ENCODE results near the gene GFRAL. TPM values are rescaled to one million over a fixed set of nuclear protein-coding genes. Genes with fewer than 3 reads are reported as not detected.
A peak's percentile ranks its signal among the peaks of the same experiment; 100 is the strongest.

The GFRAL gene
- polyA plus RNA-seq (2013): not detected in 2 replicates

GRCh38 chr6:55327169-55327568 lies at the start of gene GFRAL:
GFRAL (plus strand) TSS chr6:55327469; CDS start chr6:55327555, 86 bp downstream.
- Histone ChIP-seq H4K8ac (ENCODE audit: low read depth, low read length) (no peak within 1 kb of the TSS), H2BK12ac (ENCODE audit: low read length) (no peak within 1 kb of the TSS), H3K36me3 (ENCODE audit: control insufficient read depth in 1 of 2, insufficient read depth in 2 of 2, low read length in 2 of 2) (no peaks in the 10 kb centered on the region), H3K27ac (ENCODE audit: low read depth, low read length) (no peak within 1 kb of the TSS), H2BK120ac (ENCODE audit: insufficient read depth, low read length, poor library complexity) (no peak within 1 kb of the TSS), H2AK5ac (ENCODE audit: low read length) (no peak within 1 kb of the TSS), H3K4me1 (ENCODE audit: control insufficient read depth in 1 of 2, insufficient read depth in 2 of 2, low read length in 2 of 2) (no peaks in the 10 kb centered on the region), H3K18ac (ENCODE audit: low read length) (no peak within 1 kb of the TSS), H3K9me3 (ENCODE audit: insufficient read depth, low read depth, low read length) (no peaks in the 10 kb centered on the region), H4K91ac (ENCODE audit: low read depth, low read length) (no peak within 1 kb of the TSS), H2AFZ (ENCODE audit: insufficient read depth, low read length, poor library complexity) (no peak within 1 kb of the TSS), H3K23ac (ENCODE audit: low read length) (no peak within 1 kb of the TSS), H3K79me2 (ENCODE audit: control insufficient read depth, insufficient read depth, low read length, poor library complexity) (no peaks in the 10 kb centered on the region), H4K12ac (ENCODE audit: low read depth, low read length) (no peak within 1 kb of the TSS), H3K27me3 (ENCODE audit: insufficient read depth, low read length) (no peaks in the 10 kb centered on the region), H3K14ac (ENCODE audit: low read length) (no peak within 1 kb of the TSS), H3K79me1 (ENCODE audit: low read length) (no peaks in the 10 kb centered on the region), H3K4ac (ENCODE audit: low read depth, low read length) (no peak within 1 kb of the TSS), H2BK5ac (ENCODE audit: low read depth, low read length, poor library complexity) (no peak within 1 kb of the TSS), H3K4me2 (ENCODE audit: low read length) (no peak within 1 kb of the TSS), H3K9ac (ENCODE audit: low read length) (no peak within 1 kb of the TSS), H3K4me3 (ENCODE audit: low read depth, low read length) (no peak within 1 kb of the TSS)
- no peak for DNase-seq
- no CpG with 5 or more reads among the region's 5 CpGs for WGBS (ENCODE audit: extremely low coverage, insufficient coverage, insufficient read length)

- no CpG with 5 or more reads among the region's 5 CpGs for WGBS (ENCODE audit: extremely low coverage, insufficient coverage, insufficient read length)
- Histone ChIP-seq H3K79me2 (ENCODE audit: control insufficient read depth, insufficient read depth, low read length, poor library complexity) (no peaks in the 10 kb centered on the region), H4K91ac (ENCODE audit: low read depth, low read length) (no peak overlapping the region), H2AFZ (ENCODE audit: insufficient read depth, low read length, poor library complexity) (no peak overlapping the region), H2BK12ac (ENCODE audit: low read length) (no peak overlapping the region), H3K27ac (ENCODE audit: low read depth, low read length) (peak overlapping the region; percentile 58), H3K9ac (ENCODE audit: low read length) (no peak overlapping the region), H4K12ac (ENCODE audit: low read depth, low read length) (no peak overlapping the region), H3K4me3 (ENCODE audit: low read depth, low read length) (no peak overlapping the region), H3K9me3 (ENCODE audit: insufficient read depth, low read depth, low read length) (no peaks in the 10 kb centered on the region), H3K14ac (ENCODE audit: low read length) (no peak overlapping the region), H2AK5ac (ENCODE audit: low read length) (no peak overlapping the region), H3K27me3 (ENCODE audit: insufficient read depth, low read length) (no peaks in the 10 kb centered on the region), H3K79me1 (ENCODE audit: low read length) (peaks cover 3% of the 10 kb centered on the region), H3K4me1 (ENCODE audit: control insufficient read depth in 1 of 2, insufficient read depth in 2 of 2, low read length in 2 of 2) (peaks cover 0 to 3% of the 10 kb centered on the region in 2 experiments), H3K4me2 (ENCODE audit: low read length) (no peak overlapping the region), H3K23ac (ENCODE audit: low read length) (no peak overlapping the region), H3K36me3 (ENCODE audit: control insufficient read depth in 1 of 2, insufficient read depth in 2 of 2, low read length in 2 of 2) (no peaks in the 10 kb centered on the region), H4K8ac (ENCODE audit: low read depth, low read length) (no peak overlapping the region), H3K4ac (ENCODE audit: low read depth, low read length) (no peak overlapping the region), H2BK120ac (ENCODE audit: insufficient read depth, low read length, poor library complexity) (no peak overlapping the region), H3K18ac (ENCODE audit: low read length) (no peak overlapping the region), H2BK5ac (ENCODE audit: low read depth, low read length, poor library complexity) (no peak overlapping the region)
- DNase-seq: peak; percentile 2 to 28
Observed at GRCh38 chr6:55277646-55278045, 49.6 kb upstream of the GFRAL start.

GRCh38 chr6:55281215-55281614 lies 46.1 kb upstream of the GFRAL start:
- no peak overlapping the region for H3K18ac ChIP-seq (ENCODE audit: low read length)
- WGBS (ENCODE audit: extremely low coverage, insufficient coverage, insufficient read length): no CpG with 5 or more reads among the region's 4 CpGs
- H3K36me3 ChIP-seq (ENCODE audit: control insufficient read depth in 1 of 2, insufficient read depth in 2 of 2, low read length in 2 of 2): no peaks in the 10 kb centered on the region
- no peak overlapping the region for H2BK120ac ChIP-seq (ENCODE audit: insufficient read depth, low read length, poor library complexity)
- peaks cover 0 to 3% of the 10 kb centered on the region in 2 experiments for H3K4me1 ChIP-seq (ENCODE audit: control insufficient read depth in 1 of 2, insufficient read depth in 2 of 2, low read length in 2 of 2)
- no peak overlapping the region for H4K12ac ChIP-seq (ENCODE audit: low read depth, low read length)
- no peak overlapping the region for H3K14ac ChIP-seq (ENCODE audit: low read length)
- no peaks in the 10 kb centered on the region for H3K79me2 ChIP-seq (ENCODE audit: control insufficient read depth, insufficient read depth, low read length, poor library complexity)
- no peaks in the 10 kb centered on the region for H3K27me3 ChIP-seq (ENCODE audit: insufficient read depth, low read length)
- H2AFZ ChIP-seq (ENCODE audit: insufficient read depth, low read length, poor library complexity): no peak overlapping the region
- no peak overlapping the region for H4K8ac ChIP-seq (ENCODE audit: low read depth, low read length)
- no peak overlapping the region for H2AK5ac ChIP-seq (ENCODE audit: low read length)
- H3K4me2 ChIP-seq (ENCODE audit: low read length): no peak overlapping the region
- no peak for DNase-seq
- H3K4ac ChIP-seq (ENCODE audit: low read depth, low read length): no peak overlapping the region
- H4K91ac ChIP-seq (ENCODE audit: low read depth, low read length): no peak overlapping the region
- H2BK12ac ChIP-seq (ENCODE audit: low read length): no peak overlapping the region
- H3K79me1 ChIP-seq (ENCODE audit: low read length): peaks cover 3% of the 10 kb centered on the region
- no peak overlapping the region for H2BK5ac ChIP-seq (ENCODE audit: low read depth, low read length, poor library complexity)
- no peak overlapping the region for H3K23ac ChIP-seq (ENCODE audit: low read length)
- H3K4me3 ChIP-seq (ENCODE audit: low read depth, low read length): no peak overlapping the region
- no peak overlapping the region for H3K27ac ChIP-seq (ENCODE audit: low read depth, low read length)
- no peak overlapping the region for H3K9ac ChIP-seq (ENCODE audit: low read length)
- no peaks in the 10 kb centered on the region for H3K9me3 ChIP-seq (ENCODE audit: insufficient read depth, low read depth, low read length)

- Histone ChIP-seq H3K9me3 (ENCODE audit: insufficient read depth, low read depth, low read length) (no peaks in the 10 kb centered on the region), H2BK120ac (ENCODE audit: insufficient read depth, low read length, poor library complexity) (no peak overlapping the region), H4K91ac (ENCODE audit: low read depth, low read length) (no peak overlapping the region), H3K27me3 (ENCODE audit: insufficient read depth, low read length) (no peaks in the 10 kb centered on the region), H2AFZ (ENCODE audit: insufficient read depth, low read length, poor library complexity) (no peak overlapping the region), H4K8ac (ENCODE audit: low read depth, low read length) (no peak overlapping the region), H3K27ac (ENCODE audit: low read depth, low read length) (no peak overlapping the region), H3K79me1 (ENCODE audit: low read length) (peaks cover 2% of the 10 kb centered on the region), H2BK5ac (ENCODE audit: low read depth, low read length, poor library complexity) (no peak overlapping the region), H3K4me1 (ENCODE audit: control insufficient read depth in 1 of 2, insufficient read depth in 2 of 2, low read length in 2 of 2) (peaks cover 2 to 3% of the 10 kb centered on the region in 2 experiments), H3K4me2 (ENCODE audit: low read length) (no peak overlapping the region), H3K14ac (ENCODE audit: low read length) (no peak overlapping the region), H3K18ac (ENCODE audit: low read length) (no peak overlapping the region), H2AK5ac (ENCODE audit: low read length) (no peak overlapping the region), H4K12ac (ENCODE audit: low read depth, low read length) (no peak overlapping the region), H3K4ac (ENCODE audit: low read depth, low read length) (no peak overlapping the region), H3K79me2 (ENCODE audit: control insufficient read depth, insufficient read depth, low read length, poor library complexity) (no peaks in the 10 kb centered on the region), H3K36me3 (ENCODE audit: control insufficient read depth in 1 of 2, insufficient read depth in 2 of 2, low read length in 2 of 2) (no peaks in the 10 kb centered on the region), H3K4me3 (ENCODE audit: low read depth, low read length) (no peak overlapping the region), H3K23ac (ENCODE audit: low read length) (no peak overlapping the region), H3K9ac (ENCODE audit: low read length) (no peak overlapping the region), H2BK12ac (ENCODE audit: low read length) (no peak overlapping the region)
- DNase-seq: no peak
- WGBS (ENCODE audit: extremely low coverage, insufficient coverage, insufficient read length): no CpG with 5 or more reads among the region's 6 CpGs
Observed at GRCh38 chr6:55282115-55282514, 45.2 kb upstream of the GFRAL start.

Data from trophoblast cell (in vitro differentiated cells and primary cell).